Head of caudate nucleus (tissue), 42 donors: ENCODE results near the gene MOB2.
A peak's percentile ranks its signal among the peaks of the same experiment; 100 is the strongest.

Source experiments
- DNase-seq, 42 donors: peaks; one replicate each; pipeline versions ENCODE4 v3.0.0 to v3.0.0-alpha.2; 2020 to 2021; ENCODE audit warnings: mixed read lengths in 7 of 42
- intact Hi-C: fragments of 100-400 bp; cut with DNase I; formaldehyde crosslinking; loops from one replicate; pipeline ENCODE4 v1.15.0; 2022

Gene MOB2, protein sequence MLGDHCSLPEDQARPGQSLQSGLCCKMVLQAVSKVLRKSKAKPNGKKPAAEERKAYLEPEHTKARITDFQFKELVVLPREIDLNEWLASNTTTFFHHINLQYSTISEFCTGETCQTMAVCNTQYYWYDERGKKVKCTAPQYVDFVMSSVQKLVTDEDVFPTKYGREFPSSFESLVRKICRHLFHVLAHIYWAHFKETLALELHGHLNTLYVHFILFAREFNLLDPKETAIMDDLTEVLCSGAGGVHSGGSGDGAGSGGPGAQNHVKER

DNA sequence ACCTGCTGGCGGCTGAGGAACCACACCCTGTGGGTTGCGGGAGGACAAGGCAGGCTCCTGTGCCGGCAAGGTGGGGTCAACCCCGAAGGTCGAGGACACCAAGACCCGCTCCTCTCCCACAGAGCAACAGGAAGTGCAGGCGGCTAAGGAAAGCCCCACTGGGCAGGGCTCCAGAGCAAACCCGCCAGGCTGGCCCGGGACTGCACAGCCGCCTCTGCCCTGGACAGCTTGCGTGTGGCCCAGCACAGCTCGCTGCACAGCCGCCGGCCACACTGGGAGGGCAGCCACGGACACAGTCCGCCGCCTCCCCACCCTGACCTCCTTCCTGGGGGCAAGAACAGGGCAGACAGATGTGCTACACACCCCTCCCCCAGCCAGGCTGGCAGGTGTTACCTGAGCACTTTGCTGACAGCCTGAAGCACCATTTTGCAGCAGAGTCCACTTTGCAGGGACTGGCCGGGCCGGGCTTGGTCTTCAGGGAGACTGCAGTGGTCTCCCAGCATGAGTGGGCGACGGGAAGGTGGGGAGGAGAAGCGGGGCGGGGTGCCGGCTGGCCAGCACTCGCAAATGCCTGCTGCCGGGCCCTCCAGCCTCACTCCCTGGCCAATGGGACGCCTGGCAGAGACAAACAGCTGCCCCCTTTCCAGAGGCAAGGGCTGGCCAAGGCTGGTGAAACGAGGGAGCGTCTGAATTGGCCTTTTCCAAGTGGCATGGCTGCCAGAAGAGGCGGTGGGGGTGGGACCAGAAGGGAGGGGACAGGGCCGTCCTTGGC lies at the start of gene MOB2:
TSS of gene MOB2 (minus strand) at position 726 of the 772 bp plus-strand sequence. CDS start at position 503, 223 bp downstream.
- DNase-seq: peak in 13 of 42 donors; percentile 4 to 68 (median 49)
- intact Hi-C loops: no loop called here

DNA sequence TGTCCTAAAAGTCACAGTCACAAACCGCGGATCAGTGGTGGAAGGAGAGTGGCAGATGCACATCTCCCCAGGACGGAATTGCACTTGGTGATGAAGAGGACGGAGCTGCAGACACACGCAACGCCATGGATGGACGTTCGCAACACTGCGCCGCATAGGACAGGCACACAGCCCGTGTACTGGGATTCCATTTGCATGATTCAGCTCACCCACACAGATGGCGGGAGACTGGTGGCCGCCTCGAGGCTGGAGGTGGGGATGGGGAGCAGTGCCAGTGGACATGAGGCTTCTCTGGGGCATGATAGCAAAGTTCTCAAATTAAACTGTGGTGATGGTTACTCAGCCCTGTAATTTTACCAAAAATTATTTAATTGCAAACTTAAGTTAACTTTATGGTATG lies 48.1 kb upstream of the MOB2 start:
- DNase-seq: no peak
- intact Hi-C loops: no loop called here

DNA sequence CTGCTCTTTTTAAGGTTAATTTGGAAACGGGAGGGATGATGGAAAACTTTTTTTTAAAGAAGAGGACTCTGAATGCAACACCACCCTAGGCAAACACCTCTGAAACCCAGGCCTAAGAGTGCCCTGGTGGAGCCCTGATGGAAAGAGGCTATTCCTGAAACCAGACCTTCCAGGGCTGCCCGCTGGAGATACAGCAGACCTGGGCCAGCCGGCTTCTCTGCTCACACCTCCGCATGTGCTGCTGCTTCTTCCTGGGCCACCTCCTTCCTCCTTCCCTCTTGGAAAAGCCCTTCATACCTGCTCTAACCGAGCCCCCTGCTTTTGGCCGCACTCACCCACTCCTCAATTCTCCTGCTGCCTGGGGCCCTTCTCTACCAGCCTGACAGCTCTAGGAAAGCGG lies 47.6 kb upstream of the MOB2 start:
- intact Hi-C loops: no loop called here
- DNase-seq: no peak

DNA sequence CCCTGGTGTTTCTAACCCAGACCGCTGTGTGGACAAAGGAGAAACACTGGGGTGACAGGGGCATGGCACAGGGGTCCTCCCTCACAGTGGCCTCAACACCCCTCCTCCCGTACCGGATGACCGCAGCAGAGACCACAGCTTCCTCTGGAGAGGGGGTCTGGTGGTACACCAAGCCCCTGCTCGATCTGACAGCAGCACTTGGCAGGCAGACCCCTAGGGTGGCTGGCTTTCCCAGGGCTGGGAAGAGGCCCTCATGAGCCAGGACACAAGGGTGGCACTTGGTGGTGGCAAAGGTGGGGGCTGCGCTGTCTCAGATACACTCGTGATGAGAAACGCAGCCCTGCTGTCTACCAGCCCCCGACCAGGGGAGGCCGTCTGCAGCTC lies 46.8 kb upstream of the MOB2 start:
- intact Hi-C loops: no loop called here
- no peak for DNase-seq

DNA sequence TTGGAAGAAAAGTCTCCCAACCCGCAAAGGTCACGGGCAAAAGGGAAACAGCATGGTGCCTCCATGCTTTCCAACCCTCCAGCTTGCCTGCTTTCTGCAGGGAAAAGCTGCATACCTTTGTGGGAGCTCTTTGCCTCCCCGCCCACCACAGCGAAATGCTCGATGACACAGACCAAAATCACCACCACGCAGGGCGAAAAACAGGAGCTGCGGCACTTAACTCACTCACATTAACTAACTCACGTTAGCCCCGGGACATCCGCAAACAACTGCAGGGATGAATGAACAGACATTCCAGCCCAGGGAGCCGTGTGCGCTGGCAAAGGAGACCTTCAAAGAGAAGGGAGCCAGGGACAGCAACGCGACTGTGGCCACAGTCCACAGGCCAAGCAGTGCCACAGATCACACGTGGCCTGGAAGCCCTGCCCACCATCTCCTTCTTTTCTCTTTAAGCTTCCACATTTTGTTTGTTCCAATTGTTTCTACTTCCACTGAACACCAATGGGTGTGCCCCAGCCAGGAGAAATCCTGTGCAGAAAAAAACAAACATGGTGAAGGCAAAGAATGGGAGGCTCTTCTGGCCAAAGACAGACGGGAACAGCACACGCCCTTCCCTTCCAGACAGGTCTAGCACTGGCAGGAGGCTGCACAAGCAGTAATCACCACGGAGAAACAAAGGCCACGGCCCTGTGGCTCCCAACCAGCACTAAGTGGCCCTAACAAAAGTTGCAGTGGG lies 46.2 kb upstream of the MOB2 start:
- DNase-seq: peak in 31 of 42 donors; percentile 28 to 81 (median 57)
- intact Hi-C loops: no loop called here

DNA sequence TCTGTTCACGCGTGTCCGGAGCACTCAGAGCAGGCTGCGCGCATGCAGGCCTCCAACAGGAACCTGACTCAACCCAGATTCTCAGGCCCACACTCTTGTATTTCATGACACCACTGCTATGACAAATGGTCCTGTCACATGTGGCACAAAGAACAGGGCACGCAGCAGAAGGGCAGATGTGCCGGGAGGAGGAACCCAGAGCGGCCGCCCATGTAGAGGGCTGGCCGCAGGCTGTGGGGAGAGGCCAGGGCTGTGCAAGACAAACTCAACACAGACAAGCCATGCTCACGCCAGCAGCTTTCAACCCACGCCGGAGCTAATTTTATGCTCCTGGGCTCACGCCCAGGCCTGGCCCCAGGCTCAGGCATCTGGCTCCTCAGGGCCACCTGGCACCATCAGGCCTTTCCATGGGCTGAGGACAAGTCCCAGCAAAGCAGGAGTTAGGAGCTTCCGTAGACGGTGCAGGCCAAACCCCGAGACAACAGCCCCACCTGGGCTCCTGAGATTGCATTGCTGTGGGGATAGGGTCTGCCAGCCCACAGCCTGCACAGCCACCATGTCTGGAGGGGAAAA lies 45.5 kb upstream of the MOB2 start:
- peak in 31 of 42 donors; percentile 26 to 73 (median 52) for DNase-seq
- intact Hi-C loops: no loop called here

DNA sequence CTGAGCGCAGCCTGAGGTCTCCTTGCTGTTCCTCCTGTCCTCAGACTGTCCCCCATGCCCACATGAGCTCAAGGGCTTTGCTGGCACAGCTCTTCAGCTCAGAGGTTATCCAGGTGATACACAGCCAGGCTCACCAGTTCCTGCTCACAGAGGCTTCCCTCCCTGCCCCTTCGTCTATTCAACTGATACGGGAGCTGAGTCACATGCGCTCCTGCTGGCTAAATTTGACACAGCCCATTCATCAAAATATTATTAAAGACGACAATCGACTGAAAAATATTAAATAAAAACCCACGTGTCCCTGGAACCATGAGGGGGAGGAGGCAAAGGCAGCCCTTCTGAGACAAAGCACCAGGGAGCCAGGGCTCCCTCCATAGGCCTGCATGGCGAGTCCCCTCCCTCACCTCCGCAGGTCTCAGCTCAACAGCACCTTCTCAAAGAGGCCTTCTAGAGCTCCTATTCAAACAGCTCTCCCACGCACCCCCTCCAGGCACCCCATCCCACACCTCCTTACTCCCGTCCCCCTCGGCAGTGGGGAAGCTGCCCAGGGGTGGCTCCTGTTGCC lies 45.0 kb upstream of the MOB2 start:
- intact Hi-C loops: no loop called here
- peak in 24 of 42 donors; percentile 19 to 83 (median 50) for DNase-seq

DNA sequence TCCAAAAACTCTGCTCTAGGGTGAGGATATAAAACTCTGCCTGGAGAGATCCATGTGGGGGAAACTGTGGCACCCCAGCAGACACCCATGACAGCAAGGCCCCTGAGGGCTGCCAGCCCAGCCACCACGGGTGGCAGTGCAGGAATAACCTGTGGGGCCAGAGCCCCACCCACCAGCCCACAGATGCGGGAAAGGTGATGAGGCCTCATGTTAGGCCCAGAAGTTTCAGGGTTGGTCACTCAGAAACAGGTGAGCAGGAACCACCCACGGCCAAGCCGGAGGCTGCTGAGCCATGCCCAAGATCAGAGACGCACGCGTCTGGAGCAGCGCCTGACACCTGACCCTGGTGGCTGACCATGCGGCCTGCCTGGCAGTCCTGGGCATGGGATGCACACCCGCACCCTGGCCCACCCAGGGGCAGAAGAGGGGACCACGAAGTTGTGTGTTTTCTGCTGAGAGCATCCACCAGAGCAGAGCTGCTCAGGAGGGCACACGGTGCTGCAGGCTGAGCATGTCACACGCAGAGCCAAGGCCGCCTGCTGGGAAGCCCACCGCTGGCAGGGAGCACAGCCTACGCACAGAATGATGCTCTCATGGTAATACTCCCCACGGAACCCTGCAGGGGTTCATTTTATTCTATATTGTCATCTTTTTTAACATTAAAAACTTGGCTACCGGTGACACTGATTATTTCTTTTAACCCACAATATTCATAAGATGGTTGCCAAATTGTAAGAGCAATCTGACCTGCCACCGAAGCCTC lies 44.3 kb upstream of the MOB2 start:
- intact Hi-C loops: no loop called here
- peak in 1 of 42 donors; percentile 40 for DNase-seq

DNA sequence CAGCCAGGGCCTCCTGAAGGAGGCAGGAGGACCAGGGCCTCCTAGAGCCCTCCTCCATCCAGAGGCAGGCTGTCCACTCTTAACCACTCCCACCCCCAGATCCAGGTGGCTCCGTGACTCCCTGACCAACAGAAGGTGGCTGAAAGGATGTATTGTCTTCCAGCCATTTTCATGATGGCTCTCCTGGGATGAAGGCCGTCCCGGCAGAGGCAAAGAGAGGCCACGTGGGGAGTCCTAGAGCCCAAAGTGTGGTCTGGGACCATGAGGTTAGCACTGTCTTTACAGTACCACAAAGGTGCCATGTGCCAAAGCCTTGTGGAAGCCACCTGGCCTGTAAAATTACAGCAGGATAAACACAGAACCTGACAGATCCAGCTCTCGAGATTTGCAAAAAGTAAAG lies 43.2 kb upstream of the MOB2 start:
- intact Hi-C loops: no loop called here
- no peak for DNase-seq

DNA sequence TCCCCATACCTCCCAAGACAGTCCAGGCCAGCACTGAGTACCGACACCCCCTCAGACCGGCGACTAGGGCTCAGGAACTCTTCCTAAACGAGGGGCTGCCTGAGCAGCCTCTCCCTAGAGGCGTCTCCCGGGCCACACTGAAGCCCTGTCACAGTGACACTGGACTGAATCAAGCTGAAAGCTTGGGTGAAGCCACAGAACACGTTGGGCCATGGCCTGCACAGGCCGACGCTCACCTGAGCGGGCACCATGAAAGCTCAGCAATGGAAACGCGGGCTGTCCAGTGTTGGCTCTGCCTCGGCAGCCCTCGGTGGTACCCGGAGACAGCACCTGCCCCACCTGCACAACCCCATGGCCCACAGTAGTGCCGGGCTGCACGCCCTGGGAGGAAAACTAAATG lies 42.7 kb upstream of the MOB2 start:
- no peak for DNase-seq
- intact Hi-C loops: no loop called here

DNA sequence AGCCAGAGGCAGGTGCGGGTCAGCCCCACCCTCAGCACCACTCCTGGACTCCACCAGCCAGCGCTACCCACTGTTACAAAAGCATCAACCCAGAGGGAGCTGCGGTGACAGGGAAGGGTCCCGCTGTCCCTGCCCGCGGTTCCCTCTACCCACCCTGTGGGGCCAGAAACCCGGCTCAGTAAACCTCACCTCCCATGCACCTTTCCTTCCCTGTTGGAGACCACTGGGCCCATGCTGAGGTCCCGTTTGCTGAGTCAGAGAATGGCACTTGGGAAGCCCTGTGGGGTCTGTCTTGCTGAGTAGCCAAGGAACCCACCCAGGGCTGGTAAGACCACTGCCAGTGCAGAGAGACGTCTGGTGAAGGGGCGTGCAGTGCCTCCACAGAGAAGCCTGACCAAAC lies 42.1 kb upstream of the MOB2 start:
- no peak for DNase-seq
- intact Hi-C loops: no loop called here

DNA sequence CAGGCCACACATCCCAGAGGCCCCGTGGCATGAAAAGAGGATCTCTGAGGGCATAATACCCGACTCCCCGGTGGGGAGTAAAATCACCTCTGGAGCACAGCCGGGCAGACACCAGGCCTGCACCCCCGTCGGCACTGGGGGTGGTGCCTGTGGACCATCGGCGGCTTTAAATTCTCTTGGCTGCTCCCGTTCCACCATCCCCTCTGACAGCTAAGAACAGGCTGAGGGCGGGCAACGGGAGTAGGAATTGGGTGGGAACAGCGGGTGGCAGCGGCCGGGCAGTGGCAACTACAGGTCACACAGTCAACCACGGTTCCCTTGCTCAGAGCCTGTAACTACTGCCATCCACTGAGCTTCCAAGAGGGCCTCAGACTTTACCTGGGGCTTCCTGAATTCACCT lies 40.2 kb upstream of the MOB2 start:
- no peak for DNase-seq
- intact Hi-C loops: no loop called here

DNA sequence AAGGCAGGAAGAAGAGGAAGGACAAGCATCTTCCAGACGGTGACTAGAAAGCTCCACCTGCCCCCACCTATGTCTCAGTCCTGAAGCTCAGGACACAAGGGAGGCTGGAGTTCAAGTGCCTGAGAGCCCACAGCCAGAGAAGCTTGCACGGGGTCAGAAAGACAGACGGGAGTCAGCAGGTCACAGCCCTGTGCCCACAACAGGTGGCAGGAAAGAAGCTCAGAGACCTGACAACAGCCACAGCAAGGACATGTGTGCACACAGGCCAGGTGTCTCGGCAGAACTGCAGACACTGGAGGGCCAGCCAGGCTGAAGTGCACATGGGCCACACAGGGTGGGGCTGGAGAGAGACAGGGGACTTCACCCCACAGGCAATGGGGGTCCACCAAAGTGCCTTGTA lies 37.2 kb upstream of the MOB2 start:
- intact Hi-C loops: no loop called here
- no peak for DNase-seq

DNA sequence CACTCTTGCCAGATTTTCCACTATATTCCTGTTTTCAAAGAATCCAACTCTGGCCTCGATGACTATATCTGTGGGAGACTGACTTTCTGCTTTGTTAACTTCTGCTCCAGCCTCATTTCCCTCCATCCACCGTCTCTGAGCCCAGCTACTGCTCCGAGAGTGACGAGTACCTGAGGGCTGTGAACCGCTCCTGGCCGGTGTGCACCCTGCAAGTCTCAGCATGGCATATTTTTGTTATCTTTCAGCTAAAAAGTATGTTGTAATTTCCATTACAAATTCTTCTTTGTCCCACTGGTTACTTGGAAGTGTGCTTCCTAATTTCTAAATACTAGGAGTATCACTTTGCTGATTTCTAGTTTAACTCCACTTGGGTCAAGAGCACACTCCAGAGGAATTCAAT lies 36.5 kb upstream of the MOB2 start:
- no peak for DNase-seq
- intact Hi-C loops: no loop called here

DNA sequence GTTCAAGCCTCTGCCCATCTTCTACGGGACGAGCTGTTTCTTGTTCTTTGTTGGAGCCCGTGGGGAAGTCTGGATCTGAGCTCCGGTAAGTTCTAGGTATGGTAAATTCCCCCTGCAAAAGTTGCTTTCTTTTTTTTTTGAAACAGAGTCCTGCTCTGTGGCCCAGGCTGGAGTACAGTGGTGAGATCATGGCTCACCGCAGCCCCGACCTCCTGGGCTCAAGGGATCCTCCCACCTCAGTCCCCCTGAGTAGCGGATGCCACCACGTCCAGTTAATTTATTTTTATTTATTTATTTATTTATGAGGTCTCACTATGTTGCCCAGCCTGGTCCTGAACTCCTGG lies 35.5 kb upstream of the MOB2 start:
- no peak for DNase-seq
- intact Hi-C loops: no loop called here

DNA sequence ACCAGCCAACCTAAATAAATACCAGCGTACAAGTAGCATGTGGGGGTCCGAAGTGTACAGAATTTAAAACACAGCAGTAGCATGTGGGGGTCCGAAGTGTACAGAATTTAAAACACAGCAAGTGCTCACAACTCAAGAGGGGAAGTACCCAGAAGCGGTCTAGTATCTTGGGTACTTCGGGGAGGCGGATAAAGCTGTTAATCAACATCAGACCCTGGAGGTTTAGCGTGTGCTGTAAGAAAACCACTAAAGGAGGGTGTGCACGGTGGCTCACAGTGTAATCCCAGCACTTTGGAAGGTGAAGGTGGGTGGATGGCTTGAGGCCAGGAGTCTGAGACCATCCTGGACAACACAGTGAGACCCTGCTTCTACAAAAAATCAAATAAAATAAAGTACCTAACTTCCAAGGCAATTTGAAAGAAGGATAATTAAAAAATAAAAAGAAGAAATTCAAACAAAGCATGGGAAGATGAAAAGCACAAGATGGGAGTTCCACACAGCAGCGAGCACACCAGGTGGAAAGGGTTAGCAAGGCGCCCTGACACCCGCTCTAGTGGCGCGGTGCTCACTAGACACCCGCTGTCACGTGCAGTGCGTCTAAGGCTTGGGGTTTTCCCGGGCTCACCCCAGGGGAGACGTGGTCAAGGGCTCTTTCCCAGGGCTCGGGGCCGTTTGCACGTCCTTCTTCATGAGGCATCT lies 35.0 kb upstream of the MOB2 start:
- no peak for DNase-seq

DNA sequence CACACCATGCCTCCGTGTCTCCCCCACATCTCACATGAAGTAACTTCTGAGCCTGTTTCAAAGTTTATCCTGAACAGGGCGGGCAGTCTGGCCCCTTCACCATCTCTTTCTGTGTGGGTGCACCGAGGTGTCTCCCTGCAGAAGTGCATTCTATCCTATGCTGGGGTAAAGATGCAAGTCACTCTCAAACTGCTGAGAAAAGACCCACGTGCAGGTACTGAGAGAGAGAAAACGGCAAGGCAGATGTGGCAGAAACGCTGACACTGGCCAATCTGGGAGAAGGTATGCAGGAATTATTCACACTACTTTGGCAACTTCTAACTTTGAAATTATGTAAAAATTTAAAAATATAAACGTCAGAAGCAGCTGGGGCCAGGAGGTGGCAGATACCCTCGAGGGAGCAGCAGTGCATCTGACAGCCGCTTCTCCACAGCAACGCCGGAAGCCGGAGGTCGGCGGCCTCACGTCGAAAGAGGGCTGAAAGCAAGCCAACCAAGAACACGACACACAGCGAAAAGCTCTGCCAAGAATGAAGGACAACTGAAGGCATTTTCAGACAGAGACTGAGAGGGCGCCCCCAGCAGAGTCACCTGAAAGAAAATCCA lies 34.2 kb upstream of the MOB2 start:
- no peak for DNase-seq
- intact Hi-C loops: no loop called here

More for the DNA sequence above, 35.0 kb upstream of the MOB2 start:
- intact Hi-C loops: no loop called here

DNA sequence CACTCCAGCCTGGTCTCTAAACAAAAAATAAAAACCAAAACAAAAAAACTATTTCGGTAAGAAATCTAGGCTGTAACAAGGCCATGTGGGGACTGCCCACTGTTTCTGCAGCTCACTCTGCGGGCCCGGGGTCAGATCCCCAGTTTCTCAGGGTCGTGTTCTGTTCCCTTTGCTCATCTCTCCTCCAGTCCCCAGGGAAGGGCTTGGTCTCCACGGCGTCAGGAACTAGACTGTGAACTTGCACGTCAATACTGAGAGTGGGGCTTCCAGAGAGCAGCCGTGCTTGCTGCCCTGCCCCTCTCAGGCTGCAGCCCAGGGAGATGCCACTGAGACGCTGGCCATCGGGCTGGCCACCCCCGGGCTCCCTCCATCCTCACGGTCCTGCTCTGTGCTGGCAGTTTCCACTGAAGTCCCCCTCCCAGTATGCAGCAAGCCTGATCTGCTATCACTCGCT lies 33.7 kb upstream of the MOB2 start:
- DNase-seq: no peak
- intact Hi-C loops: no loop called here
